ENCODE measurements around the gene NPM3. TPM values are rescaled to one million over a fixed set of nuclear protein-coding genes. Genes with fewer than 3 reads are reported as not detected.
"Not testable (repeated sequence)": the region's sequence is repeated elsewhere in the genome, so short reads cannot be mapped to it uniquely, and the experiment has no call there.

The NPM3 gene
- total RNA-seq, 1 donor from 2014 or later: 18.8 TPM

GRCh38 chr10:101807158-101807557, 23.9 kb upstream of the NPM3 start:
- DNase-seq (ENCODE audit: low spot score): no peak

GRCh38 chr10:101803511-101803910, 20.3 kb upstream of the NPM3 start:
- DNase-seq (ENCODE audit: low spot score): no peak

GRCh38 chr10:101797403-101798059, 14.3 kb upstream of the NPM3 start:
- DNase-seq (ENCODE audit: low spot score): no peak

GRCh38 chr10:101793526-101793925, 10.3 kb upstream of the NPM3 start:
- no peak for DNase-seq (ENCODE audit: low spot score)

GRCh38 chr10:101789686-101790085, 6.4 kb upstream of the NPM3 start:
- DNase-seq (ENCODE audit: low spot score): no peak

GRCh38 chr10:101789231-101789630, 6.0 kb upstream of the NPM3 start:
- not testable (repeated sequence) for DNase-seq (ENCODE audit: low spot score)

GRCh38 chr10:101785801-101786200, 2.6 kb upstream of the NPM3 start:
- no peak for DNase-seq (ENCODE audit: low spot score)

GRCh38 chr10:101784558-101784957, 1.3 kb upstream of the NPM3 start:
- DNase-seq (ENCODE audit: low spot score): no peak

GRCh38 chr10:101783736-101784118, 481 bp upstream of the NPM3 start:
- peak; percentile 59 for DNase-seq (ENCODE audit: low spot score)

- peak; percentile 80 for DNase-seq (ENCODE audit: low spot score)
Measured at GRCh38 chr10:101781984-101782810, 1.0 kb downstream of the NPM3 start.

- no peak for DNase-seq (ENCODE audit: low spot score)
Measured at GRCh38 chr10:101781655-101781983, 1.6 kb downstream of the NPM3 start.

- peak; percentile 90 for DNase-seq (ENCODE audit: low spot score)
Measured at GRCh38 chr10:101780818-101781654, 2.2 kb downstream of the NPM3 start.

GRCh38 chr10:101780187-101780817, 2.9 kb downstream of the NPM3 start:
- DNase-seq (ENCODE audit: low spot score): peak; percentile 59

GRCh38 chr10:101779544-101780186, 3.6 kb downstream of the NPM3 start:
- DNase-seq (ENCODE audit: low spot score): peak; percentile 96

- peak; percentile 86 for DNase-seq (ENCODE audit: low spot score)
Measured at GRCh38 chr10:101778781-101779543, 4.3 kb downstream of the NPM3 start.

- peak; percentile 65 for DNase-seq (ENCODE audit: low spot score)
Measured at GRCh38 chr10:101778151-101778780, 5.0 kb downstream of the NPM3 start.

- peak; percentile 49 for DNase-seq (ENCODE audit: low spot score)
Measured at GRCh38 chr10:101777619-101778145, 5.6 kb downstream of the NPM3 start.

- peak; percentile 69 for DNase-seq (ENCODE audit: low spot score)
Measured at GRCh38 chr10:101776161-101776817, 7.0 kb downstream of the NPM3 start.
